ENCODE results near the gene MC4R.

GRCh38 chr18:60385693-60386092, 13.1 kb upstream of the MC4R start:
- TF ChIP-seq CTCF (IDR thresholded peaks at IDR 0.05) (no peak), POLR2A (IDR thresholded peaks at IDR 0.05) (no peak)
